Gastrocnemius medialis (tissue), 4 donors: ENCODE results near the gene RND1.

Experiments used
- POLR2A ChIP-seq, 2 donors: fragments of 450-650 bp; IDR thresholded peaks; one replicate each; pipeline ENCODE4 v1.6.1; 2017; ENCODE audit warnings: antibody characterized with exemption in 2 of 2, mild to moderate bottlenecking in 2 of 2, moderate library complexity in 2 of 2
- TF ChIP-seq, protein P1 (sequence below), 5 experiments: fragments of 450-650 bp in 3 of 5; fragments of 200-600 bp in 2 of 5; sonication (generic) in 2 of 5; IDR thresholded peaks in 4 of 5; conservative IDR thresholded peaks in 1 of 5; 1 replicate in 4 of 5; 2 replicates in 1 of 5; pipeline ENCODE4 v1.5.1; 2016 to 2019; ENCODE audit warnings: antibody characterized with exemption in 5 of 5, mild to moderate bottlenecking in 3 of 5, moderate library complexity in 3 of 5

DNA sequence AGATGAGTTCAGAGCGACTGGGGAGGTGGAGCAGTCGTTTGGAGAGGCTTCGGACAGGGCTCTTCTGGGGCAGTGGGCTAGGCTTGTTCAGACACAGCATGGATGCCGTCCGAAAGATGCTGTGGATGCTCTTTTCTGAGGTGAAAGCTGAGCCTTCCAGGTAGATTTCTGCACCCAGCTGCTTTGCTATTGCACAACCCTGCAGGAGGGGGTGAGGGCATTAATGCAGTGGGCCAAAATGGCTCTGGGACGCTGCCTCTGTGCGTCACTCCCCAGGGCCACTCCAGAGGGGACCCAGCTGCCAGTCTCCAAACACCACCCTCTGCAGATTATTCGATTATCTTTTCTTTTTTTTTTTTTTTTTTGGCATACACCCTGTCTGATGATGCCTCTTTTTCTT lies 7.6 kb downstream of the RND1 start:
- no peak for TF ChIP-seq POLR2A (IDR thresholded peaks at IDR 0.05)
- TF ChIP-seq, protein P1, sequence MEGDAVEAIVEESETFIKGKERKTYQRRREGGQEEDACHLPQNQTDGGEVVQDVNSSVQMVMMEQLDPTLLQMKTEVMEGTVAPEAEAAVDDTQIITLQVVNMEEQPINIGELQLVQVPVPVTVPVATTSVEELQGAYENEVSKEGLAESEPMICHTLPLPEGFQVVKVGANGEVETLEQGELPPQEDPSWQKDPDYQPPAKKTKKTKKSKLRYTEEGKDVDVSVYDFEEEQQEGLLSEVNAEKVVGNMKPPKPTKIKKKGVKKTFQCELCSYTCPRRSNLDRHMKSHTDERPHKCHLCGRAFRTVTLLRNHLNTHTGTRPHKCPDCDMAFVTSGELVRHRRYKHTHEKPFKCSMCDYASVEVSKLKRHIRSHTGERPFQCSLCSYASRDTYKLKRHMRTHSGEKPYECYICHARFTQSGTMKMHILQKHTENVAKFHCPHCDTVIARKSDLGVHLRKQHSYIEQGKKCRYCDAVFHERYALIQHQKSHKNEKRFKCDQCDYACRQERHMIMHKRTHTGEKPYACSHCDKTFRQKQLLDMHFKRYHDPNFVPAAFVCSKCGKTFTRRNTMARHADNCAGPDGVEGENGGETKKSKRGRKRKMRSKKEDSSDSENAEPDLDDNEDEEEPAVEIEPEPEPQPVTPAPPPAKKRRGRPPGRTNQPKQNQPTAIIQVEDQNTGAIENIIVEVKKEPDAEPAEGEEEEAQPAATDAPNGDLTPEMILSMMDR (IDR thresholded peaks at IDR 0.05 in 4 of 5, conservative IDR thresholded peaks at IDR 0.05 in 1 of 5), result no peak
